Measurements from ENCODE around the gene COX4I2. TPM values are rescaled to one million over a fixed set of nuclear protein-coding genes. Genes with fewer than 3 reads are reported as not detected.

COX4I2 gene
- total and polyA plus RNA-seq, 2 of the 4 experiments (the other 2 are of a cell fraction), result not detected

DNA sequence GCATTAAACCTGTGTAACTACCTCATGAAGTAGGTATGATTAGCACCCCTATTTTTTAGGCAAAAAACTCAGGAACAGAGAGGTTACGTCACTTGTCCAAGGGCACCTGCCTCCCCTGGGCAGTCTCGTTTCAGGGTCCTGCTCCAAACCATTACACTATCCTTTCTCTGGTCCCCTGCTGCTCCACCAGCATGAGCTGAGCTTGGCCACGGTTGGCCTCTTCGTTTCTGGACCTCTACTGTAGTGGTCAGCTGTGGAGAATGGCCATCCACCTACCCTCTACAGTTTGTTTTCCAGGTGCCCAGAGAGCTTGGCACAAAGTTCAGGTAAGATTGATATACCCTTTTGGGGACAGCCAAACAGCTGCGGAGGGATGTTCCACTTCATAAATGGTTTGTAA, 16.8 kb downstream of the COX4I2 start:
- peaks cover 4% of the 10 kb centered on the region for H3K9me1 ChIP-seq (ENCODE audit: insufficient read depth, low read length)
- H3K36me3 ChIP-seq (ENCODE audit: control insufficient read depth, insufficient read depth, low read length), result no peaks in the 10 kb centered on the region
- no peak overlapping the region for H3K4me2 ChIP-seq (ENCODE audit: low read depth, low read length)
- H4K91ac ChIP-seq (ENCODE audit: insufficient read depth, low read depth, low read length), result no peak overlapping the region
- H3K14ac ChIP-seq (replicated peaks; ENCODE audit: low read depth, low read length), result no peak overlapping the region
- H2BK120ac ChIP-seq (ENCODE audit: low read depth, low read length), result no peak overlapping the region
- in situ Hi-C loops (cut with MboI; ENCODE audit: low sequenced_read_pairs) (no loop called here), intact Hi-C loops (cut with micrococcal nuclease) (no loop called here), dilution Hi-C loops (cut with HindIII; ENCODE audit: low sequenced_read_pairs, unreplicated experiment) (no loop called here)
- no peak overlapping the region for H3K4me3 ChIP-seq (ENCODE audit: insufficient read depth, low read depth, low read length)
- H2AK5ac ChIP-seq (ENCODE audit: low read depth, low read length), result no peak overlapping the region
- no peak overlapping the region for H3K27ac ChIP-seq (ENCODE audit: insufficient read depth, low read length)
- no peak overlapping the region for H3K56ac ChIP-seq (ENCODE audit: extremely low read depth, insufficient read depth, low read length)
- no peaks in the 10 kb centered on the region for H4K20me1 ChIP-seq (ENCODE audit: insufficient read depth, low read length)
- no peak overlapping the region for H3K23ac ChIP-seq (ENCODE audit: low read depth, low read length)
- H3K4ac ChIP-seq (ENCODE audit: low read depth, low read length), result no peak overlapping the region
- H3K9me3 ChIP-seq (ENCODE audit: control insufficient read depth, insufficient read depth, low read length), result no peaks in the 10 kb centered on the region
- CTCF ChIA-PET, result interaction anchor here (0.5 to 0.7 kb wide), 2 partner anchors 73 to 194 kb away, joined by 3 to 5 read pairs; no protein-coding TSS in a partner anchor
- WGBS, 2 experiments (ENCODE audit: extremely low coverage in 2 of 2, insufficient read length in 1 of 2), result 80% methylated on average over 1 of the region's 5 CpGs; no CpG with 5 or more reads in 1 of the 2 experiments
- H3K4me1 ChIP-seq (ENCODE audit: control insufficient read depth, insufficient read depth, low read length), result peaks cover 6% of the 10 kb centered on the region; the same call in 1 of the 2 replicates
- no peak overlapping the region for H2BK5ac ChIP-seq (ENCODE audit: low read depth, low read length, poor library complexity, severe bottlenecking)
- no peak for TF ChIP-seq FOS (IDR thresholded peaks at IDR 0.05; ENCODE audit: low read depth, low read length)
- no peak for TF ChIP-seq MAFK (IDR thresholded peaks at IDR 0.05; ENCODE audit: low read depth, low read length)
- TF ChIP-seq, protein P1, sequence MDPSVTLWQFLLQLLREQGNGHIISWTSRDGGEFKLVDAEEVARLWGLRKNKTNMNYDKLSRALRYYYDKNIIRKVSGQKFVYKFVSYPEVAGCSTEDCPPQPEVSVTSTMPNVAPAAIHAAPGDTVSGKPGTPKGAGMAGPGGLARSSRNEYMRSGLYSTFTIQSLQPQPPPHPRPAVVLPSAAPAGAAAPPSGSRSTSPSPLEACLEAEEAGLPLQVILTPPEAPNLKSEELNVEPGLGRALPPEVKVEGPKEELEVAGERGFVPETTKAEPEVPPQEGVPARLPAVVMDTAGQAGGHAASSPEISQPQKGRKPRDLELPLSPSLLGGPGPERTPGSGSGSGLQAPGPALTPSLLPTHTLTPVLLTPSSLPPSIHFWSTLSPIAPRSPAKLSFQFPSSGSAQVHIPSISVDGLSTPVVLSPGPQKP (IDR thresholded peaks at IDR 0.05; ENCODE audit: borderline replicate concordance, low read depth, low read length), result no peak
- TF ChIP-seq RCOR1 (IDR thresholded peaks at IDR 0.05; ENCODE audit: insufficient replicate concordance, low read length), result no peak
- no peak for TF ChIP-seq SMC3 (IDR thresholded peaks at IDR 0.05; ENCODE audit: low read depth, low read length)
- no peak for TF ChIP-seq MAZ (IDR thresholded peaks at IDR 0.05; ENCODE audit: borderline replicate concordance, low read depth, low read length)
- TF ChIP-seq USF2 (IDR thresholded peaks at IDR 0.05; ENCODE audit: low read depth, low read length), result no peak
- no peak for TF ChIP-seq CEBPB (IDR thresholded peaks at IDR 0.05; ENCODE audit: low read depth, low read length)
- no peak for TF ChIP-seq CTCF (conservative IDR thresholded peaks at IDR 0.05; ENCODE audit: low read depth, low read length)
- no peak for TF ChIP-seq POLR2A (IDR thresholded peaks at IDR 0.05; ENCODE audit: low read depth, low read length)
- no peak for TF ChIP-seq BHLHE40 (IDR thresholded peaks at IDR 0.05; ENCODE audit: low read depth, low read length)
- TF ChIP-seq NFE2L2 (IDR thresholded peaks at IDR 0.05; ENCODE audit: low read depth, low read length), result no peak
- TF ChIP-seq CHD1 (IDR thresholded peaks at IDR 0.05; ENCODE audit: low read depth, low read length), result no peak
- no TSS peak for BruUV-seq (replicated peaks)
- no peak overlapping the region for H2BK20ac ChIP-seq (ENCODE audit: low read depth, low read length)
- DNase-seq (no peak), ATAC-seq (ENCODE audit: low read depth) (no peak)
- H4K8ac ChIP-seq (ENCODE audit: low read depth in 2 of 2, low read length in 2 of 2), result no peak overlapping the region
- no peak overlapping the region for H3K9ac ChIP-seq (ENCODE audit: low read depth, low read length)
- POLR2A ChIA-PET (ENCODE audit: unreplicated experiment), result interaction anchor here (0.7 kb wide), 1 partner anchor 13 kb away, joined by 3 read pairs; no protein-coding TSS in a partner anchor
- H3K79me1 ChIP-seq (ENCODE audit: low read depth in 1 of 2, low read length in 2 of 2), result no peaks in the 10 kb centered on the region
- H2AFZ ChIP-seq (replicated peaks; ENCODE audit: low read length, poor library complexity), result no peak overlapping the region
- no peak overlapping the region for H2AK9ac ChIP-seq (replicated peaks; ENCODE audit: low read depth, low read length, poor library complexity)
- H2BK15ac ChIP-seq (ENCODE audit: low read depth, low read length), result no peak overlapping the region
- no peak overlapping the region for H3K18ac ChIP-seq (ENCODE audit: low read depth, low read length)
- no peaks in the 10 kb centered on the region for H3K27me3 ChIP-seq (ENCODE audit: control insufficient read depth, insufficient read depth, low read length)
- no peak overlapping the region for H4K5ac ChIP-seq (ENCODE audit: low read depth, low read length)
